Tibial artery (tissue), 4 donors: ENCODE measurements around the gene KXD1.
"Not testable (repeated sequence)": the region's sequence is repeated elsewhere in the genome, so short reads cannot be mapped to it uniquely, and the experiment has no call there.

ENCODE experiments used
- DNase-seq, 2 donors: peaks; one replicate each; pipeline ENCODE4 v3.0.0-alpha.2; 2019
- H3K27ac ChIP-seq, 2 donors: fragments of 200-600 bp; sonication (generic) in 1 of 2; 1 replicate in 1 of 2; 2 replicates in 1 of 2; pipeline ENCODE4 v1.5.1; 2018 to 2019; ENCODE audit warnings: mild to moderate bottlenecking in 1 of 2
- H3K27me3 ChIP-seq, 2 donors: fragments of 200-600 bp; sonication (generic) in 1 of 2; one replicate each; pipeline versions ENCODE4 v1.5.1 to v1.6.0; 2016 to 2019
- H3K36me3 ChIP-seq, 3 donors: fragments of 200-600 bp; sonication (generic) in 2 of 3; one replicate each; pipeline ENCODE4 v1.5.1; 2016 to 2019; ENCODE audit warnings: mild to moderate bottlenecking in 2 of 3
- H3K4me1 ChIP-seq, 4 donors: fragments of 200-600 bp; sonication (generic) in 2 of 4; 1 replicate in 3 of 4; 2 replicates in 1 of 4; pipeline ENCODE4 v1.5.1; 2016 to 2019
- H3K4me3 ChIP-seq, 2 donors: fragments of 200-600 bp; sonication (generic) in 1 of 2; 1 replicate in 1 of 2; 2 replicates in 1 of 2; pipeline ENCODE4 v1.5.1; 2018 to 2019; ENCODE audit warnings: mild to moderate bottlenecking in 2 of 2
- H3K9me3 ChIP-seq, 3 donors: fragments of 200-600 bp; sonication (generic) in 1 of 3; one replicate each; pipeline ENCODE4 v1.5.1; 2016 to 2019
- CTCF ChIP-seq, 2 experiments: fragments of 200-600 bp in 1 of 2; fragments of 450-650 bp in 1 of 2; IDR thresholded peaks; one replicate each; pipeline ENCODE4 v1.5.1; 2017 to 2019; ENCODE audit warnings: antibody characterized with exemption in 2 of 2, mild to moderate bottlenecking in 1 of 2, moderate library complexity in 1 of 2
- intact Hi-C: fragments of 100-400 bp; cut with DNase I; formaldehyde crosslinking; loops from one replicate; pipeline ENCODE4 v1.15.0; 2023; ENCODE audit warnings: low total_unique reads

The KXD1 gene

GRCh38 chr19:18536475-18536874, 21.2 kb upstream of the KXD1 start:
- DNase-seq: no peak
- intact Hi-C loops: no loop called here
- peaks cover 64 to 96% (median 83%) of the 10 kb centered on the region in 3 donors for H3K36me3 ChIP-seq
- no peak overlapping the region for H3K4me3 ChIP-seq
- H3K27me3 ChIP-seq: no peaks in the 10 kb centered on the region
- no peak for TF ChIP-seq CTCF (IDR thresholded peaks at IDR 0.05)
- no peak overlapping the region for H3K27ac ChIP-seq
- peaks cover 0 to 5% (median 1%) of the 10 kb centered on the region in 4 donors for H3K4me1 ChIP-seq
- H3K9me3 ChIP-seq: no peaks in the 10 kb centered on the region

- TF ChIP-seq CTCF (IDR thresholded peaks at IDR 0.05): no peak
- Histone ChIP-seq H3K27me3 (no peaks in the 10 kb centered on the region), H3K27ac (no peak overlapping the region), H3K36me3 (peaks cover 56 to 91% (median 77%) of the 10 kb centered on the region in 3 donors), H3K4me3 (no peak overlapping the region), H3K4me1 (peaks cover 0 to 14% (median 11%) of the 10 kb centered on the region in 4 donors), H3K9me3 (no peaks in the 10 kb centered on the region)
- intact Hi-C loops: no loop called here
- DNase-seq: no peak
Observed at GRCh38 chr19:18537431-18537830, 20.2 kb upstream of the KXD1 start.

- no peak for DNase-seq
- H3K27me3 ChIP-seq: no peaks in the 10 kb centered on the region
- TF ChIP-seq CTCF (IDR thresholded peaks at IDR 0.05): no peak
- H3K36me3 ChIP-seq: peaks cover 49 to 84% (median 70%) of the 10 kb centered on the region in 3 donors
- no peak overlapping the region for H3K4me3 ChIP-seq
- no peak overlapping the region for H3K27ac ChIP-seq
- intact Hi-C loops: no loop called here
- no peaks in the 10 kb centered on the region for H3K9me3 ChIP-seq
- peaks cover 0 to 16% (median 12%) of the 10 kb centered on the region in 4 donors for H3K4me1 ChIP-seq
Observed at GRCh38 chr19:18538115-18538514, 19.6 kb upstream of the KXD1 start.

- DNase-seq: no peak
- H3K9me3 ChIP-seq: no peaks in the 10 kb centered on the region
- intact Hi-C loops: no loop called here
- H3K4me1 ChIP-seq: peaks cover 0 to 25% (median 18%) of the 10 kb centered on the region in 4 donors
- peaks cover 45 to 73% (median 62%) of the 10 kb centered on the region in 3 donors for H3K36me3 ChIP-seq
- H3K27me3 ChIP-seq: no peaks in the 10 kb centered on the region
- no peak overlapping the region for H3K27ac ChIP-seq
- H3K4me3 ChIP-seq: no peak overlapping the region
- no peak for TF ChIP-seq CTCF (IDR thresholded peaks at IDR 0.05)
Observed at GRCh38 chr19:18539372-18539771, 18.3 kb upstream of the KXD1 start.

GRCh38 chr19:18540200-18540599, 17.5 kb upstream of the KXD1 start:
- intact Hi-C loops, H3K27me3 ChIP-seq, H3K9me3 ChIP-seq, DNase-seq, H3K4me3 ChIP-seq, H3K27ac ChIP-seq: not testable (repeated sequence)
- H3K36me3 ChIP-seq: peaks cover 45 to 66% (median 62%) of the 10 kb centered on the region in 3 donors
- peaks cover 0 to 27% (median 18%) of the 10 kb centered on the region in 4 donors for H3K4me1 ChIP-seq

GRCh38 chr19:18541258-18541991, 16.2 kb upstream of the KXD1 start:
- peak overlapping the region; percentile 92 to 96 for H3K27ac ChIP-seq
- DNase-seq: no peak
- peaks cover 0 to 27% (median 18%) of the 10 kb centered on the region in 4 donors for H3K4me1 ChIP-seq
- H3K27me3 ChIP-seq: no peaks in the 10 kb centered on the region
- H3K36me3 ChIP-seq: peaks cover 36 to 54% (median 52%) of the 10 kb centered on the region in 3 donors
- TF ChIP-seq CTCF (IDR thresholded peaks at IDR 0.05): no peak
- no peaks in the 10 kb centered on the region for H3K9me3 ChIP-seq
- intact Hi-C loops: no loop called here
- H3K4me3 ChIP-seq: no peak overlapping the region
